HG02642 (cell line): ENCODE data around the gene DDX51.

ENCODE experiments used
- ATAC-seq: cut with Tn5 transposase; IDR thresholded peaks from one replicate; pipeline ENCODE4 v1.9.1; 2021; ENCODE audit warnings: mild to moderate bottlenecking; ENCODE audit not compliant: unreplicated experiment, poor library complexity

DDX51 gene

DNA sequence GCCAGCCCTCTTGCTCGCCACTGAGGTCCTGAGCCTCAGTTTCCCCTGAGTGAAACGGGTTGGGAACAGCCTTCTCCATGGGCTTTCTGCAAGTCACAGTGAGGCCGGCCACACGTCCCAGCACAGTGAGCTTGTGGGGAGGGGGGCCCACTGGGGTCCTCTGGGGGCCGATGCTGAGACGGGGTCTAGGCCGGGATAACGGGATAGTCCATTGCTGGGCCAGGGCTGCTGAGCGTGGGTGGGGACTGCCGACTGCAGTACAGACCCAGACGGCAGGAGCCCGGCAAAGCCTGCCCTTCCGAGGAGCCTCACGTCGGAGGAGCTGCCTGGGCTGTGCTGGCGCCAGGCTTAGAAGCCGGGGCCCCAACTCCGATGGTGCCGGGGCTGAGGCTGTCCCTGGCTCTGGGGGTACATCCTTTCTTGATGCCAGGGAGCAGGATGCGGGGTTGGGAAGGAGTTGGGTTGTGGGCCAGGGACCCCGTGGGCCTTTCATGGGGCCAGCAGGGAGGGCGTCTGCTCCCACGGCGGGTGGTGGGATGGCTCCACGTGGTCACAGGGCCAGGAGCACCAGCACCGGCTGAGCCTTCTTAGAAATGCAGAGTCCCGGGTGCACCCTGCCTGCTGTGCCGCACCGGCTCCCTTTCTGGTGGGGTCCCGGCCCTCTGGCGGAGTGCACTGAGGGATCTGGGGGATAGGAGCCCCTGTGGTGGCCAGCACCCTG, 24.4 kb upstream of the DDX51 start:
- ATAC-seq: no peak

DNA sequence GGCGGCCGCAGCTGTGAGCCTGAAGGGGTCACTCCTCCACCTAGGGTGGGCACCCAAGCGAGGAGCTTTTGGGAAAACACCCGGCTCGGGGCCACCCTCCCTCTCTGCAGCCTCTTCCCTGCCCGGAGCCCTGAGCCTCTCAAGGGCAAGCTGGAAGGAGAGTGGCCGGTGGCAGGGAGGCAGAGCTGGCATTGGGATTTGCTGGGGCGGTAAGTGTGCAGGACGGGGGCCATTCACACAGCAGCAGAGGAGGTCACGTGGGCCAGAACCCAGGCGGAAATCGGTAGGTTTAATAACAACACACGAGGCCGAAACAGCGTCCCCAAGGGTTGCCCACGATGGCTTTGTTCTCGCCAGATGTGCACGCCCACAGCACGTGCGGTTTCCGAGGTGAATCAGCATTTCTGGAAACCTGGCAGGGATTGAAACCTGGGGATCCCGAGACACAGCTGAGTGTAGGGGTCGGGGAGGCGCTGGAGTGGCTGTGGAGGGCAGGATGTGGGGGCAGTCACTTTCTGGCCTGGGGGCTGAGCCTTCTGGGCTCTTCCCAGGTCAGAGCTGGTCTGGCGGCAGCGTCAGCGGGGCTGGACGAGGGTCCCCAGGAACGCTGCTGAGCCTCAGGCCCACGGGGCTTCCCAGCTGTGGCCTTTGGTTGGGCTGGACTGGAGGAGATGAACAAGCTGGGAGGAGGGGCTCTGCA, 23.6 kb upstream of the DDX51 start:
- ATAC-seq: no peak

DNA sequence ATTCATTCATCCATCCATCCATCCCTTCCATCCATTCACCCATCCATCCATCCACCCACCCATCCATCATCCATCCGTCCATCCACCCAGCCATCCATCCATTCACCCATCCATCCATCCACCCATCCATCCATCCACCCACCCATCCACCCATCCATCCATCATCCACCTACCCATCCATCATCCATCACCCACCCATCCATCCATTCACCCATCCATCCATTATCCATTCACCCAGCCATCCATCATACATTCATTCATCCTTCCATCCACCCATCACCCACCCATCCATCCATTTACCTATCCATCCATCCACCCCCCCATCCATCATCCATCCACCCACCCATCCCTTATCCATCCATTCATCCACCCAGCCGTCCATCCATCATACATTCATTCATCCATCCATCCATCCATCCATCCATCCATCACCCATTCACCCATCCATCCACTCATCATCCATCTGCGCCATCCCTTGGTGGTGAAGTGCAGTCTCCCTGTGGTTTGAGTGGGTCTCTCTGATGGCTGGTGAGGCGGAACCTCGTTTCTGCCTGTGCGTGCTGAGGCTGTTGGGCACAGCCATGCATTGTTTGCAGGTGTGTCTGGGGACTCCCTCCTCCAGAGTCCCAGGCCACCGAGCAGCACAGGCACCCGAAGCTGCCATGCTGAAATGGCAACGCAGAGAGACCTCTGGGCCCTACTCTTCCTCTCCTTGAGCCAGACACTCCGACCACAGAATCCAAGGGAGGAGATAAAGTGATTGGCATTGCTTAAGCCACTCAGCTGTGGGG, 22.9 kb upstream of the DDX51 start:
- ATAC-seq: no peak

DNA sequence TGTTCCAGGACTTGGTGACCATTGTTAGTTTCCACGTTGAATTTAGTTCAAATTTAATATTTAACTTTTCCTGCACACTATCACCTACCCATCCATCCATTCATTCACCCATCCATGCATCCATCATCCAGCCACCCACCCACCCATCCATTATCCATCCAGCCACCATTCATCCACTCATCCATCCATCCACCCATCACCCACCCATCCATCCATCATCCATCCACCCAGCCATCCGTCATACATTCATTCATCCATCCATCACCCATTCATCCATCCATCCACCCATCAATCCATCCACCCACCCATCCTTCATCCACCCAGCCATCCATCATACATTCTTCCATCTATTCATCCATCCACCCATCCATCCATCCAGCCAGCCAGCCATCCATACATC, 22.0 kb upstream of the DDX51 start:
- no peak for ATAC-seq

DNA sequence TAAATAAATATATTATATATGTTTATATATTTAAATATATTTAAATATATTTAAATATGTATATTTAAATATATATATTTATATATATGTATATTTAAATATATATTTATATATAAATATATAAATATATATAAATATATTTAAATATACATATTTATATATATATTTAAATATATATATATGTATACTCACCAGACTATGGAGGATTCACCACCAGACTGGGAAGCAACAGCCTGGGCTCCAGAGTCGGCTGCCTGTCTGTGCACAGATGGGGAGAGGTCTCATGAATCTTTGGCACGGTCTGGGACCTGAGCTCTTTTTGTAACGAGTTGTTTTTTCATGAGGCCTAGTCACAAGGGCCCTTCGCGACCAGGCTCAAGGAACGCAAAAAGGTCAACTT, 21.5 kb upstream of the DDX51 start:
- ATAC-seq: no peak

DNA sequence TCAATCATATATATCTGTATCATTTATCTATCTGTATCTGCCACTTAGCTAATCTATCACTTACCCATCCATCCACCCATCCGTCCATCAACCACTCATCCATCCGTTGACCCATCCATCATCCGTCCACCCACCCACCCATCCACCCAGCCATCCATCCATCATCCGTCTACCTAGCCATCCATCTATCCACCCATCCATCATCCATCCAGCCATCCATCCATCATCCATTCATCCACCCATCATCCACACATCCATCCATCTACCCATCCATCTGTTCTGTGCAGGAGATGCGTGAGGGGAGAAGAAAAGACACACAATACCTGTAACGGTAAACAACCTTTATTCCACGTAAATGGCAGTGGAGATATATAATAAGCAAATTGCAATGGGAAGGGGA, 20.3 kb upstream of the DDX51 start:
- ATAC-seq: no peak

DNA sequence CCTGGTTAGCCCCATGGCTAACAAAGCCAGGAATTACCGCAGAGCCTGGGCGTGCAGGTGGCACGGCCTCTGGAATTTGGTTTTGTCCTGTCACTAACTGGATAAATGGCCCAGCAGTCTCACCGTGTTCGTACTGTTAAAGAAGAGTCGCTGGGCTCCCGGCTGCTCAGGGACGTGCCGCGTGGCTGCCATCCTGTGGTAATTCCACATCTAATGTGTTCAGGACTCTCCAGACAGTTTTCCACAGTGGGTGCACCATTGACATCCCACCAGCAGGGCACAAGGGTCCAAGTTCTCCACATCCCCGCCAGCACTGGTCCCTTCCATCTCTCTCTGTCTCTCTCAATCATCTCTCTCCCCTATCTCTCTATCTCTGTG, 19.8 kb upstream of the DDX51 start:
- no peak for ATAC-seq

DNA sequence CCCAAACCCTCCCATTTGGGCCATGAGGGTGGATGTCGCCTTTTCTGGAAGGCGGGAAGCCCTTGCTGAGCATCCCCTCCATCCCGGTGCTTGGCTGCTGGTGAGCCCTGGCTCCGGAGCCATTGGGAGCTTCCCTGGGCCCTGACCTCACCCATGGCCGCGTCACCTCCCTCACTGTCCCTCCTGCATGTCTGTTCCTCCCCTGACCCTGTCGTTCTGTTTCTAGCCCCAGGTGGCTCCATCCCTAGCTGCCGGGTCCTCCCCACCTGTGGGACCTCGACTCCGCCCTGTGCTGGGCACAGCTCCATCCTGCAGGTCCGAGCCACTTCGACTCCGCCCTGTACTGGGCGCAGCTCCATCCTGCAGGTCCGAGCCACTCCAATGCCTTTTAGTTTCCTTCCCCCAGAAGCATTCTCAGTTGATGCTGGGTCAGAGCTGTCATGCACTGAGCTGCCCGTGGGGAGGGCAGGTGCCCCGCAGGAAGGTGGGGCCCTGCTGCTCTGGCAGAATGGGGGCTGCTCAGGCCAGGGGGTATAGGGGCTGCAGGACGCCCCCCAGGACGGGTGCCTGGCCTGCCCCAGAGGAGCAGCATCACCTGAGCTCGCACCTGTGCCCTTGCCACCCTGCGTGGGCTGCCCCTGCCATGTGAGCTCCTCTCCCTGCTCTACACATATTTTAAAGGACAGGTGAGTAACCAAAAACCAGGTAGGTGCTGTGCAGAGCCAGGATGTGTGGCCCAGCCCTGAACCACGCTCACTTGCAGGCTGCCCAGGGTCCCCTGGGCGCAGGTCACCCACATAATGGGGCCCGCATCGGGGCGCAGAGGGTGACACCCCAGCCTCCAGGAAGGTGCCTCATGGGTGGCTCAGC, 19.2 kb upstream of the DDX51 start:
- no peak for ATAC-seq

DNA sequence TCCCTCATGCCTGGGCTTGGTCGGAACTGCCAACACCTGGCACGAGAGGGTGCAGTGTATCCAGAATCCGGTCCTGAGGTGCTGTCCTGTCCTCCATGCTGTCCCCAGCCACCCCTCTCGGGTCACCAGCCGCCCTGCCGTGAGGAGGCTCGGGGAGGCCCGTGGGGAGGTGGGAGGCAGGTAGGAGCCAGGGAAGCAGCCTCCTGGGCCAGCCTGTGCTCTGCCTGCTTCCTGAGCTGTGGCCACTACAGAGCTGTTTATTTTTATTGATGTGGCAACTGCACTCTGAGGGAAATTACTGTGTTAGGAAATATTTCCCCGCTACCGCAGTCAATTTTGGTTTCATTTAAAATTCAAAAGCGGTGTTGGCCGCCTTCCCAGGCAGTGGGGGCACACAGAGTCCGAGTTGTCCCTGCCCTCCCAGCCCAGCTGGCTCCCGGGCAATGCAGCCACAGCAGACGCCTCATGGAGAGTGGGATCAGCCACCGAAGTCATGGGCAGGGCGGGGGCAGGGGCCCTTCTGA, 18.5 kb upstream of the DDX51 start:
- no peak for ATAC-seq

DNA sequence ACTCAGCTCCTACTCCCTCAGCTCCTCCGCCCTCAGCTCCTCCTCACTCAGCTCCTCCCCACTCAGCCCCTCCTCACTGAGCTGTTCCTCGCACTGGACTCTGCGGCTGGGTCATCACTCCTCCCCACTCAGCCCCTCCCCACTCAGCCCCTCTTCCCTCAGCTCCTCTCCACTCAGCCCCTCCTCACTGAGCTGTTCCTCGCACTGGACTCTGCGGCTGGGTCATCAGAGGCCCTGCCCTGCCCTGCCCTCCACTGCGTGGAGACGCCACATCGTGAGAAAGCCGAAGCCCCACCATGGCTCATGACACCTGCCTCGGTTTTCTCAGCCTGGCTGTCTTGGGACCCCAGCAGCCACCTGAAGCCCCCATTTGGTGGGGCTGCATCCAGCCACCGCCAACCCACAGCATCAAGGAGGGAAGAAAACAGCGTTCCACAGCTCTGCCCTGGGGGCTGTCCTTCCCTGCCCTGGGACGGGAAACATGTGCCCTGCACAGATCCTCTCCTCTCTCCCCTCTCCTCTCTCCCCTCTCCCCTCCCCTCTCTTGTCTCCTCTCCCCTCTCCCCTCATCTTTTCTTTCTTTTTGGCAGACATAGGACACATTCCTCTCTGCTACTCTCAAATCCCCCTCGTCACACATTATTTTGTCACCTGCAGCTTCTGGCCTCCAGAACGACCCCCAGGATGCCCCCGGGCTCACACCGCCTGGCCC, 17.8 kb upstream of the DDX51 start:
- ATAC-seq: no peak

DNA sequence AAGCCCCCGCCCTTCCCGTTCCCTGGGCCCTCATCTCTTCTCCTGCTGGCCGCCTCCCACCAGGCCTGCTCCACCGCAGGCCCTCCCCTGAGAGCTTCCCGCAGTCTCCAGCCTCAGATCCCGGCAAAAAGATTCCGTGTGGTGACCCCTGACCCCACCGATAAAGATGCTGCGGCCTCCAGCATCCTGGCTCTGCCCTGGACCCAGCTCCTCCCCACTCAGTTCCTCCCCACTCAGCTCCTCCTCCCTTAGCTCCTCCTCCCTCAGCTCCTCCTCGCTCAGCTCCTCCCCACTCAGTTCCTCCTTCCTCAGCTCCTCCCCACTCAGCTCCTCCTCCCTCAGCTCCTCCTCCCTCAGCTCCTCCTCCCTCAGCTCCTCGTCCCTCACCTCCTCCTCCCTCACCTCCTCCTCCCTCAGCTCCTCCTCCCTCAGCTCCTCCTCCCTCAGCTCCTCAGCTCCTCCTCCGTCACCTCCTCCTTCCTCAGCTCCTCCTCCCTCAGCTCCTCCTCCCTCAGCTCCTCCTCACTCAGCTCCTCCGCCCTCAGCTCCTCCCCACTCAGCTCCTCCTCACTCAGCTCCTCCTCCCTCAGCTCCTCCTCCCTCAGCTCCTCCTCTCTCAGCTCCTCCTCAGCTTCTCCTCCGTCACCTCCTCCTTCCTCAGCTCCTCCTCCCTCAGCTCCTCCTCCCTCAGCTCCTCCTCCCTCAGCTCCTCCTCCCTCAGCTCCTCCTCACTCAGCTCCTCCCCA, 17.1 kb upstream of the DDX51 start:
- no peak for ATAC-seq

DNA sequence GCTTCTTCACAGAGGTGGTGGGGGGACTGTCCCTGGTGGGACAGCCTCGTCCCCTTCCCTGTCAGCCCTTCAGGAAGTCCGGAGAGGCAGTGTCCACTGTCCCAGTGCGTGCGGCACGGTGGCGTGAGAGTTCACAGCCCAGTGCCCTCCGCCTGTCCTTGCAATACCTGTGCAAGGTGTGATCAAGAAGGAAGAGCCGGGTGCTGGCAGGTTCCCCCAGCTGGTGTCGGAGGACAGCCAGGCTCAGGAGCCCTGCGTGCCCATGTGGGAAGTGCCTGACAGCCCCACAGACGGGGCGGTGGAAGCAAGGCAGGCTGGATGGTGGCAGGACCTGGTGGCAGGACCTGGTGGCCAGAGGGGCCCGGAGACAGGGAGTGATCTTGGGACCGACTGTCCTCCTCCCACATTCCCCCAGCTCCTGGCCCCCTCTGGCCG, 16.5 kb upstream of the DDX51 start:
- ATAC-seq: no peak

DNA sequence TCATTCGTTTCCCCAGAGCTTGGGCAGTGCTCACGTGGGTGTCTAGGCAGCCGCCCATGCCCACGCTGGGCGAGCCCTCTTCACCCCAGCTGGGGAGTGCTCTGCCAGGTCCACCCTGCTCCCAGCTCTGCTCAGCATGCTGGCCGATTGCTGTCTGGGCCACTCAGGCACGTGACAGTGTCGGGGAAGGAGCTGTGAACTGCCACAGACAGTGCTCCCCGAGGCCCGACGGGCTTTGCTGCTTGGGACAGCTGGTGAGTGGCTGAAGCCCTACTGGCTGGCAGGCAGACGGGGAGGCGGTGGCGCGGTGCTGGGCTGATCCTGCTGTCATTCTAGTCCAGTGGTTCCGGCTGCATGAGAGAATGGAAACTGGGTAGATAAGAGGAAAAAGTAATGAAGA, 15.9 kb upstream of the DDX51 start:
- ATAC-seq: no peak

DNA sequence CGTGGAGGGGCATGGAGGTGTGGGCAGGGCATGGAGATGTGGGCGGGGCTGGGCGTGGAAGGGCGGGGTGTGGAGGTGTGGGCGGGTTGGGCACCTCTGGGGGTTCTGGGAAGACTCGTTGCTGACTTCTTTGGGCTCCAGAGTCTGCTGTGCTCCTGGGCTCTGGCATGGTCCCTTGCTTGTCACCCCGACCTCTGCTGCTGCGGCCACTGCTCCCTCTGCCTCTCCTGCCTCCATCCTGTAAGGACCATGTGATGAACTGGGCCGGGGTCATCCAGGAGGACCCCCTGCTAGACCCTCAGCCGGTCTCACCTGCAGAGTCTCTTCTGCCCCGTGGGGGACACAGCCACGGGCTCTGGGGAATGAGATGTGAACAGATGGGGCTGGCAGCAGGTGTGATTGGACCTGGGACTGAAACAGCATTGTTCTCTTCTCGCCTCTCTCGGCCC, 15.5 kb upstream of the DDX51 start:
- no peak for ATAC-seq

DNA sequence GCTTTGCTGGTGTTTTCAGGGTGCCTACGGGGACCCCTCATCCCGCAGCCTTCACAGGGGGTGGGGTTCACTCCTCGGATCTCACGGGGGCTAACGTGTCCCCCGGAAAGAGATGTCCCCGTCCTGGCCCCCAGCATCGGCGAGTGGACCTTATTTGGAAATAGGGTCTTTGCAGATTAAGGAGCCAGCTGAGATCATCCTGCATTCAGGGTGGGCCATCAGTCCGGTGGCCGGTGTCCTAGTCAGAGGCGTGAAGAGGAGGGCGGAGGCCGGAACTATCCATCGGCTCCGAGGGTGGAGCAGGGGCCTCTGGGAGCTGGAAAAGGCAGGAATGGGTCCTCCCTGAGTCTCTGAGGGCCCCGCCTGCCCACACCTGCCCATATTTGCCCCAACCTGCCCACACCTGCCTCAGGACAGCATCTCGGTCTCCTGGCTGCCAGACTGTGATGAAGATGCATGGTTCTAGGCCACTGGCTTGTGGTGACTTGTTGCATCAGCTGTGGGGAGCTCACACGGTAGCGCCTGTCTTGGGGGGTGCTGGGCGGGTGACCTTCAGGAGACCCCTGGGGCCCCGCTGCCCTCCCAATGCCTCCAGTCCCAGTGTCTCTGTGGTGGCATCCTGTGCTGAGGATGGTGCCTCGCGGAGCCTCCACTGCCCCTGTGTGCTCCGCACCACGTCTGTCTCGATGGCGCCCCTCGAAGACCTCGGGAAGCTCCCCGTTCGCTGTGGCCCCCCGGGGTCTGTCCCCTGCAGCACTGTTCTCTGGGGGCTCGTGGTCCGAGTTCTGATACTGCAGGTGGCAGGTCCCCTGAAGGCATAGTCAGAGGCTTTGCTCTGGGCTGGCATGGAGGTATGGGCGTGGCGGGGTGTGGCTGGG, 14.8 kb upstream of the DDX51 start:
- ATAC-seq: no peak

DNA sequence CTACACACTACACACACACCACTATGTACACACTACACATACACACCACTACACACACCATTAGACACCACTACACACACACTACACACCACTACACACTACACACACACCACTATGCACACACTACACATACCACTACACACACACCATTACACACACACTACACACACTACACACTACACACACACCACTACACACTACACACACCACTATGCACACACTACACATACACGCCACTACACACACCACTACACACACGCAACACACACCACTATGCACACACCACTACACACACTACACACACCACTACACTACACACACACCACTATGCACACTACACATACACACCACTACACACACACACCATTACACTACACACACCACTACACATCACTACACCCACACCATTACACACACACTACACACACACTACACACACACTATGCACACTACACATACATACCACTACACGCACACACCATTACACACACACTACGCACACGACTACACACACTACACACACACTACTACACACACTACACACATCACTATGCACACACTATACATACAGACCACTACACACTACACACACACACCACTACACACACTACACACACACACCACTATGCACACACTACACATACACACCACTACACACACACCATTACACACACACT, 13.8 kb upstream of the DDX51 start:
- ATAC-seq: no peak

DNA sequence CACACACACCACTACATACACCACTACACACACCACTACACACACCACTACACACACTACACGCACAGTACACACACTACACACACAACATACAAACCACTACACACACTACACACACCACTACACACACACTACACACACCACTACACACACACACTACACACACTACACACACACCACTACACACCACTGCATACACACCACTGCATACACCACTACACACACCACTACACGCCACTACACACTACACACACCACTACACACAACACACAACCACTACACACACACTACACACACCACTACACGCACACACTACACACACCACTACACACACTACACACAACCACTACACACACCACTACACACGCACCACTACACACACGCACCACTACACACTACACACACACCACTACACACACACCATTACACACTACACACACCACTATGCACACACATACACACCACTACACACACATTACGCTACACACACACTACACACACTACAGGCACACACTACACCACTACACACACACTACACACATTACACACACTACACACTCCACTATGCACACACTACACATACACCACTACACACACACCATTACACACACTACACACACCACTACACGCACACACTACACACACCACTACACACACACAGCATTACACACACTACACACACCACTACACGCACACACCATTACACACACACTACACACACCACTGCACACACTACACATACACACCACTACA, 12.6 kb upstream of the DDX51 start:
- no peak for ATAC-seq
